Activated CD4-positive, alpha-beta memory T cell treated with anti-CD3 and anti-CD28 coated beads, Interleukin-2, amount 10 ng/mL, durations not matched to agents 7 days and 5 days (primary cell): ENCODE results near the gene ABHD16B. TPM values are rescaled to one million over a fixed set of nuclear protein-coding genes. Genes with fewer than 3 reads are reported as not detected.
A peak's percentile ranks its signal among the peaks of the same experiment; 100 is the strongest.

ENCODE experiments used
- CTCF ChIA-PET: fragments of 350-600 bp; sonication (Branson Sonifier 250); formaldehyde crosslinking; loops from one replicate; lab custom pipeline; 2021; ENCODE audit warnings: antibody characterized with exemption, inconsistent platforms; lab: Charles Lee
- POLR2A ChIA-PET: fragments of 350-600 bp; sonication (Branson Sonifier 250); formaldehyde crosslinking; loops from one replicate; lab custom pipeline; 2021; ENCODE audit warnings: antibody characterized with exemption; lab: Charles Lee
- DNase-seq: peaks from one replicate; pipeline ENCODE4 v3.0.0-alpha.2; 2020
- H3K27ac Mint-ChIP-seq: one replicate; pipeline ENCODE4 v1.8.0; 2021; ENCODE audit warnings: mild to moderate bottlenecking, mixed read lengths
- H3K27me3 Mint-ChIP-seq: one replicate; pipeline ENCODE4 v1.8.0; 2021; ENCODE audit warnings: mixed read lengths
- H3K36me3 Mint-ChIP-seq: one replicate; pipeline ENCODE4 v1.8.0; 2021; ENCODE audit warnings: low read depth, mixed read lengths
- H3K4me1 Mint-ChIP-seq: one replicate; pipeline ENCODE4 v1.8.0; 2021; ENCODE audit warnings: mixed read lengths
- H3K4me3 Mint-ChIP-seq: one replicate; pipeline ENCODE4 v1.8.0; 2021; ENCODE audit warnings: mild to moderate bottlenecking, mixed read lengths
- H3K9me3 Mint-ChIP-seq: one replicate; pipeline ENCODE4 v1.8.0; 2021; ENCODE audit warnings: mixed read lengths
- total RNA-seq, 2 experiments: library from RNA; stranded (reverse); gene quantifications; one replicate each; pipeline ENCODE4 v1.2.3, GENCODE V29; 2021

Gene ABHD16B
- total RNA-seq, 2 experiments from 2014 or later = not detected

DNA sequence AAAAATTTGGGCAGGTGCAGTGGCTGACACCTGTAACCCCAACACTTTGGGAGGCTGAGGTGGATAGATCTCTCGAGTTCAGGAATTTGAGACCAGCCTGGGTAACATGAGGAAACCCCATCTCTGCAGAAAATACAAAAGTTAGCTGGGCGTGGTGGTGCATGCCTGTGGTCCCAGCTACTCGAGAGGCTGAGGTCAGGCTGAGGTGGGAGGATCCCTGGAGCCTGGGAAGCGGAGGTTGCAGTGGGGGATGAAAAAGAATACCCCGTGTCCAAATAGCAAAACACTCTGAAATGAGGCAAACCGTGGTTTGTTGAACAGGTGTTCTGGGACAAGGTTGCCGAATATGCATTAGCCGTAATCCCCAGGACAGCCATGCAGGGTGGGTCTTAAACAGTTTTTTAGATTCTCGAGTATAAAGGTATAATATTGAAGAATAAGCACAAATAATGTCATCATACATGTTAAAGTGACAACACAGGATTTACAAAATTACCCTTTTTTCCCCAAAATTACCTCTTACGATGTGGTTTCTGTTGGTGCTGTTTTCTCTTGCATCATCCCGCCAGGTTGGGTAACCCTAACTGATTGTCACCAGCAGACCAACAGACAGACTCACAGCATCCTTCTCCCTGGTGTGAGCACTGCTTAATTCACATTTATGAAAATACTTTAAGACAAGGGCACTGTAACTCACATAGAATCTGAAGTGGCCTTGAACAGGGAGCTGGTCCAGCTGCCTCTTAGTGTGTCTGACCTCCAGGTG lies 42.7 kb downstream of the ABHD16B start:
- Mint-ChIP-seq H3K36me3 (peaks cover 29% of the 10 kb centered on the region), H3K27ac (peak overlapping the region; percentile 98), H3K4me3 (no peak overlapping the region), H3K27me3 (no peaks in the 10 kb centered on the region), H3K4me1 (peaks cover 54% of the 10 kb centered on the region), H3K9me3 (no peaks in the 10 kb centered on the region)
- ChIA-PET POLR2A (interaction anchor here (0.7 to 1.8 kb wide), 4 partner anchors 9 to 196 kb away, joined by 3 to 7 read pairs (median 4); partner anchors contain the start of genes ARFRP1, DNAJC5, TPD52L2 and ZGPAT), CTCF (no interaction called here)
- DNase-seq = no peak

GRCh38 chr20:63908008-63908682 lies 46.8 kb downstream of the ABHD16B start:
- DNase-seq = no peak
- H3K27ac Mint-ChIP-seq = peak overlapping the region; percentile 4
- ChIA-PET CTCF (no interaction called here), POLR2A (no interaction called here)
- H3K27me3 Mint-ChIP-seq = no peaks in the 10 kb centered on the region
- H3K4me3 Mint-ChIP-seq = no peak overlapping the region
- H3K36me3 Mint-ChIP-seq = peaks cover 28% of the 10 kb centered on the region
- peaks cover 47% of the 10 kb centered on the region for H3K4me1 Mint-ChIP-seq
- no peaks in the 10 kb centered on the region for H3K9me3 Mint-ChIP-seq

- peak overlapping the region; percentile 71 for H3K27ac Mint-ChIP-seq
- CTCF ChIA-PET = no interaction called here
- peak; percentile 32 for DNase-seq
- no peaks in the 10 kb centered on the region for H3K27me3 Mint-ChIP-seq
- H3K36me3 Mint-ChIP-seq = peaks cover 24% of the 10 kb centered on the region
- peaks cover 36% of the 10 kb centered on the region for H3K4me1 Mint-ChIP-seq
- H3K4me3 Mint-ChIP-seq = peak overlapping the region; percentile 35
- POLR2A ChIA-PET = interaction anchor here (0.6 to 1.1 kb wide), 3 partner anchors 15 to 110 kb away, joined by 3 to 5 read pairs (median 3); no protein-coding TSS in a partner anchor
- peaks cover under 1% of the 10 kb centered on the region for H3K9me3 Mint-ChIP-seq
Observed at GRCh38 chr20:63911176-63911575, 49.9 kb downstream of the ABHD16B start.

Other genes with a start within 250 kb of the ABHD16B start
- gene GMEB2, start 234.4 kb upstream of the ABHD16B start, total RNA-seq = 10 to 100 TPM; 17.9 to 18.5 TPM
- gene STMN3, start 208.1 kb upstream of the ABHD16B start, total RNA-seq = 10 to 100 TPM; 20.9 to 23.8 TPM
- 10 to 100 TPM; 29.2 to 30.0 TPM for gene RTEL1, start 203.2 kb upstream of the ABHD16B start, total RNA-seq
- gene TNFRSF6B, start 164.8 kb upstream of the ABHD16B start, total RNA-seq = not detected
- gene ARFRP1, start 153.5 kb upstream of the ABHD16B start, total RNA-seq = 10 to 100 TPM; 52.9 to 53.4 TPM
- 10 to 100 TPM; 41.6 to 42.8 TPM for gene ZGPAT, start 153.5 kb upstream of the ABHD16B start, total RNA-seq
- 100 to 1,000 TPM; 181 to 186 TPM for gene LIME1, start 124.8 kb upstream of the ABHD16B start, total RNA-seq
- 10 to 100 TPM; 88.3 to 90.4 TPM for gene SLC2A4RG, start 121.7 kb upstream of the ABHD16B start, total RNA-seq
- gene ZBTB46, start 30.2 kb upstream of the ABHD16B start, total RNA-seq = under 1 TPM; 0.53 to 0.65 TPM
- 10 to 100 TPM; 48.2 to 48.7 TPM for gene TPD52L2, start 3.8 kb downstream of the ABHD16B start, total RNA-seq
- gene DNAJC5, start 33.6 kb downstream of the ABHD16B start, total RNA-seq = 10 to 100 TPM; 58.6 to 59.7 TPM
- 10 to 100 TPM; 36.3 to 36.6 TPM for gene UCKL1, start 94.9 kb downstream of the ABHD16B start, total RNA-seq
- gene ZNF512B, start 108.4 kb downstream of the ABHD16B start, total RNA-seq = 10 to 100 TPM; 16.5 to 16.7 TPM
- 10 to 100 TPM; 18.3 to 21.0 TPM for gene SAMD10, start 118.1 kb downstream of the ABHD16B start, total RNA-seq
- gene PRPF6, start 119.6 kb downstream of the ABHD16B start, total RNA-seq = 10 to 100 TPM; 58.4 to 60.4 TPM
- 1 to 10 TPM; 6.9 to 7.2 TPM for gene C20orf204, start 174.7 kb downstream of the ABHD16B start, total RNA-seq
- gene SOX18, start 188.1 kb downstream of the ABHD16B start, total RNA-seq = under 1 TPM; 0.25 TPM
- gene TCEA2, start 201.7 kb downstream of the ABHD16B start, total RNA-seq = 10 to 100 TPM; 66.3 to 74.1 TPM
- 100 to 1,000 TPM; 119 to 122 TPM for gene RGS19, start 218.0 kb downstream of the ABHD16B start, total RNA-seq
- gene OPRL1, start 218.6 kb downstream of the ABHD16B start, total RNA-seq = 1 to 10 TPM; 1.2 to 1.6 TPM
- gene LKAAEAR1, start 222.9 kb downstream of the ABHD16B start, total RNA-seq = under 1 TPM in 1 of 2 experiments, not detected in 1; 0.38 TPM
- gene NPBWR2, start 246.1 kb downstream of the ABHD16B start, total RNA-seq = not detected